A549 (cell line): ENCODE measurements around the gene PRKCSH. TPM values are rescaled to one million over a fixed set of nuclear protein-coding genes. Genes with fewer than 3 reads are reported as not detected.

Experiments
- ATAC-seq, 2 experiments: fragments of 200-7000 bp in 1 of 2; fragments of >200 bp in 1 of 2; cut with Nextera tagmentation in 1 of 2; cut with Tn5 transposase in 1 of 2; 3 replicates each; pipeline versions ENCODE4 v1.8.0 to v1.9.1; 2018 to 2020; ENCODE audit warnings: mild to moderate bottlenecking in 1 of 2, moderate library complexity in 1 of 2
- CTCF ChIA-PET: fragments of 300-600 bp; sonication (Branson Sonifier 250); formaldehyde crosslinking; extraction: SDS; loops from one replicate; lab custom pipeline; 2021; ENCODE audit warnings: antibody characterized with exemption, inconsistent platforms; lab: Yijun Ruan, JAX
- POLR2A ChIA-PET: fragments of 350-600 bp; formaldehyde crosslinking; extraction: SDS; loops from one replicate; lab custom pipeline; 2021; ENCODE audit warnings: antibody characterized with exemption, inconsistent platforms; lab: Yijun Ruan, JAX
- DNase-seq, 2 experiments: peaks; one replicate each; pipeline versions ENCODE4 v3.0.0 to v3.0.0-alpha.2; 2011 to 2016; ENCODE audit warnings: low read depth in 1 of 2, low spot score in 1 of 2
- FAIRE-seq: peaks from 2 replicates; lab custom pipeline; 2011; peaks lifted over from hg19 to GRCh38; lab: Jason Lieb, UNC
- H3K27ac ChIP-seq, 2 experiments: fragments of >200 bp; sonication (Bioruptor Twin); formaldehyde crosslinking; 3 replicates each; pipeline ENCODE4 v1.5.1; 2016 to 2017
- H3K4me1 ChIP-seq: fragments of >200 bp; sonication (Bioruptor Twin); formaldehyde crosslinking; 3 replicates; pipeline ENCODE4 v1.6.1; 2016
- H3K4me2 ChIP-seq: fragments of >200 bp; sonication (Bioruptor Twin); formaldehyde crosslinking; 3 replicates; pipeline ENCODE4 v1.6.1; 2016
- H3K4me3 ChIP-seq: fragments of >200 bp; sonication (Bioruptor Twin); formaldehyde crosslinking; 3 replicates; pipeline ENCODE4 v1.5.1; 2016
- H3K9me3 ChIP-seq: fragments of >200 bp; sonication (Bioruptor Twin); formaldehyde crosslinking; 3 replicates; pipeline ENCODE4 v1.6.1; 2016
- BHLHE40 ChIP-seq: IDR thresholded peaks from 2 replicates; pipeline ENCODE4 v1.6.1; 2012; ENCODE audit warnings: low read depth, low read length, inconsistent platforms
- CBX8 ChIP-seq: fragments of 200-600 bp; sonication (generic); IDR thresholded peaks from 2 replicates; pipeline ENCODE4 v1.6.1; 2016
- CHD4 ChIP-seq: fragments of 200-600 bp; sonication (generic); IDR thresholded peaks from 2 replicates; pipeline ENCODE4 v1.6.1; 2016; ENCODE audit warnings: antibody characterized with exemption, mild to moderate bottlenecking, borderline replicate concordance
- ELK1 ChIP-seq: fragments of 150-350 bp; IDR thresholded peaks from 2 replicates; pipeline ENCODE4 v1.6.1; 2014; ENCODE audit warnings: low read depth, mild to moderate bottlenecking, low read length
- FOSB ChIP-seq: fragments of 250-450 bp; sonication (Bioruptor Pico); IDR thresholded peaks from 2 replicates; pipeline ENCODE4 v1.5.0; 2020; ENCODE audit warnings: mild to moderate bottlenecking, moderate library complexity
- FOSL2 ChIP-seq, 2 experiments: fragments of 450-650 bp in 1 of 2; fragments of >200 bp in 1 of 2; sonication (Bioruptor Twin) in 1 of 2; formaldehyde crosslinking; IDR thresholded peaks; 2 replicates each; pipeline versions ENCODE4 v1.5.0 to v1.6.1; 2016 to 2020; ENCODE audit warnings: mild to moderate bottlenecking in 1 of 2, moderate library complexity in 1 of 2
- FOXS1 ChIP-seq: fragments of 250-450 bp; sonication (Bioruptor Pico); IDR thresholded peaks from 2 replicates; pipeline ENCODE4 v1.5.0; 2020; ENCODE audit warnings: mild to moderate bottlenecking, moderate library complexity
- HDAC2 ChIP-seq: fragments of 200-600 bp; sonication (generic); IDR thresholded peaks from 2 replicates; pipeline ENCODE4 v1.6.1; 2016
- HOXA7 ChIP-seq: fragments of 250-450 bp; sonication (Bioruptor Pico); IDR thresholded peaks from 2 replicates; pipeline ENCODE4 v1.5.0; 2020; ENCODE audit warnings: mild to moderate bottlenecking, moderate library complexity
- KDM1A ChIP-seq: fragments of 200-600 bp; sonication (generic); IDR thresholded peaks from 2 replicates; pipeline ENCODE4 v1.6.1; 2016; ENCODE audit warnings: low read depth, mild to moderate bottlenecking
- MAFK ChIP-seq: fragments of 450-650 bp; IDR thresholded peaks from 2 replicates; pipeline ENCODE4 v1.6.1; 2014; ENCODE audit not compliant: partially characterized antibody
- MAZ ChIP-seq: fragments of 150-350 bp; IDR thresholded peaks from 2 replicates; pipeline ENCODE4 v1.6.1; 2014; ENCODE audit warnings: antibody characterized with exemption, low read depth, low read length, borderline replicate concordance
- MYC ChIP-seq: IDR thresholded peaks from 2 replicates; pipeline ENCODE4 v1.6.1; 2012; ENCODE audit warnings: mild to moderate bottlenecking, inconsistent platforms, low read length, improper control_type of control experiment, borderline replicate concordance
- PHF8 ChIP-seq: fragments of 200-600 bp; sonication (generic); IDR thresholded peaks from 2 replicates; pipeline ENCODE4 v1.6.1; 2016; ENCODE audit warnings: low read depth, mild to moderate bottlenecking, antibody characterized with exemption, moderate library complexity, borderline replicate concordance
- POLR2AphosphoS2 ChIP-seq: conservative IDR thresholded peaks from 2 replicates; pipeline ENCODE4 v1.6.1; 2012; ENCODE audit warnings: low read length, improper control_type of control experiment, inconsistent platforms
- RAD21 ChIP-seq, 2 experiments: fragments of >200 bp in 1 of 2; sonication (Bioruptor Twin) in 1 of 2; formaldehyde crosslinking in 1 of 2; IDR thresholded peaks in 1 of 2; conservative IDR thresholded peaks in 1 of 2; 2 replicates in 1 of 2; 3 replicates in 1 of 2; pipeline ENCODE4 v1.6.1; 2012 to 2018; ENCODE audit warnings: inconsistent platforms in 1 of 2
- RARB ChIP-seq: fragments of 250-450 bp; sonication (Bioruptor Pico); IDR thresholded peaks from 2 replicates; pipeline ENCODE4 v1.8.0; 2021; ENCODE audit warnings: mild to moderate bottlenecking, moderate library complexity
- RCOR1 ChIP-seq: fragments of 150-350 bp; IDR thresholded peaks from 2 replicates; pipeline ENCODE4 v1.6.1; 2014; ENCODE audit warnings: antibody characterized with exemption, low read length, low read depth
- RNF2 ChIP-seq: fragments of 200-600 bp; sonication (generic); IDR thresholded peaks from 2 replicates; pipeline ENCODE4 v1.6.1; 2016; ENCODE audit warnings: low read depth, mild to moderate bottlenecking, antibody characterized with exemption, moderate library complexity, borderline replicate concordance
- SMC3 ChIP-seq: fragments of >200 bp; sonication (Bioruptor Twin); formaldehyde crosslinking; IDR thresholded peaks from 3 replicates; pipeline ENCODE4 v1.6.1; 2018; ENCODE audit warnings: inconsistent platforms
- TFCP2L1 ChIP-seq: fragments of 250-450 bp; sonication (Bioruptor Pico); IDR thresholded peaks from 2 replicates; pipeline ENCODE4 v1.5.0; 2021; ENCODE audit warnings: mild to moderate bottlenecking
- ZSCAN20 ChIP-seq: fragments of 250-450 bp; sonication (Bioruptor Pico); IDR thresholded peaks from 2 replicates; pipeline ENCODE4 v1.8.0; 2022; ENCODE audit warnings: mild to moderate bottlenecking, moderate library complexity
- WGBS: methylation state at CpG from one replicate; pipeline ENCODE4 v1.1.6; 2017; ENCODE audit errors: missing lambda C conversion rate; 5-methylcytosine and 5-hydroxymethylcytosine counted together
- polyA plus RNA-seq, 4 experiments: library from polyadenylated mRNA; depleted of rRNA in 3 of 4; stranded (reverse); fragments of >200 nt; fragmentation: RNase III in 1 of 4; extraction: RNeasy Plus Mini Kit Qiagen cat#74134 plus additional on column Dnase treatment in 1 of 4; gene quantifications; 2 replicates in 3 of 4; 3 replicates in 1 of 4; pipeline ENCODE4 v1.2.3, GENCODE V29; 2011 to 2017
- TF ChIP-seq, protein P1 (sequence below): IDR thresholded peaks from 2 replicates; pipeline ENCODE4 v1.6.1; 2012
- TF ChIP-seq, protein P2 (sequence below): IDR thresholded peaks from 2 replicates; pipeline ENCODE4 v1.6.1; 2012

PRKCSH gene
- polyA plus RNA-seq, 2 of the 4 experiments (the other 2 are of a cell fraction) = 75.0 to 215 TPM

DNA sequence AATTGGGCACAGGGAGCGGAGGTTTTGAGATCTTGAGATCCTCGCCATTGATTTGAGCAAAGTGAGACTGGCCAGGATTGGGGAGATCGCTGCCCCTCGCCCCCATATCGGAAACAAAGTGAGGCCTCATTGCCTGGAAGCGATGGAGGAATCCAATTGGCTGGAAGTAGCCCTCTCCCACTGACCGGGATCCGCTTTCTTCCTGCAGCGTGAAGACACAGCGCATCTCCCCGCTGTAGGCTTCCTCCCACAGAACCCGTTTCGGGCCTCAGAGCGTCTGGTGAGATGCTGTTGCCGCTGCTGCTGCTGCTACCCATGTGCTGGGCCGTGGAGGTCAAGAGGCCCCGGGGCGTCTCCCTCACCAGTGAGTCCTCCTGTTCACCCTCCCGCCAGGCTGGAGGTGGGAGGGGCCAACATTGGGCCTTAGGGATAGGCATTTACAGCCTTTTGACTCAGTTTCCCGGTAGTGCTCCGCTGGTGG lies 438 bp downstream of the PRKCSH start (continued):
- no peak for TF ChIP-seq TFCP2L1
- no peak for TF ChIP-seq CBX8
- TF ChIP-seq, protein P1, sequence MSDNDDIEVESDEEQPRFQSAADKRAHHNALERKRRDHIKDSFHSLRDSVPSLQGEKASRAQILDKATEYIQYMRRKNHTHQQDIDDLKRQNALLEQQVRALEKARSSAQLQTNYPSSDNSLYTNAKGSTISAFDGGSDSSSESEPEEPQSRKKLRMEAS = no peak
- no peak for TF ChIP-seq RAD21 (conservative IDR thresholded peaks at IDR 0.05 in 1 of 2, IDR thresholded peaks at IDR 0.05 in 1 of 2)
- TF ChIP-seq MAFK = no peak

DNA sequence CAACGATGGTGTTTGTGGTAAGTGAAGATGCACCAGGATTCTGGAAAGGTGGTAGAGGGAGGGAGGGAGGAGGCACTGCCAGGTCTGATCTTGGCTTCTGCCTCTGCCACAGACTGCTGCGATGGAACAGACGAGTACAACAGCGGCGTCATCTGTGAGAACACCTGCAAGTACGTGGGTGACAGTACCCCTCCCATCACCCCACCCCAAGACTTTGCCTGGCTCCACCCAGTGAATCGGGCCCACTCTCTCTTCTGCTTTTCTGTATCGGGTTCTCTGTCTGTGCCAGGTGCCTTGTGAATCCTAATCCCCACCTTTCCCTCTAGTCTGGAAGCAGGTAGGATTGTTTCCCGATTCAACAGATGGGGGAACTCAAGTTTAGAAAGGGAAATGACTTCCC lies 2.5 kb downstream of the PRKCSH start:
- FAIRE-seq = no peak
- Histone ChIP-seq H3K4me3 (no peak overlapping the region), H3K9me3 (no peaks in the 10 kb centered on the region), H3K4me2 (no peak overlapping the region), H3K4me1 (peaks cover 13% of the 10 kb centered on the region; the same call in 2 of the 3 replicates), H3K27ac (no peak overlapping the region)
- no peak for ATAC-seq
- 94% methylated on average over 9 of the region's 9 CpGs for WGBS
- POLR2A ChIA-PET = no interaction called here
- CTCF ChIA-PET = no interaction called here
- no peak for DNase-seq
- TF ChIP-seq POLR2AphosphoS2 (no peak), MAZ (no peak), ZSCAN20 (no peak), RCOR1 (no peak), CHD4 (no peak), ELK1 (no peak), BHLHE40 (no peak), HOXA7 (CRISPR knock-in tag) (no peak), RARB (CRISPR knock-in tag) (no peak), FOSL2 (IDR thresholded peaks at IDR 0.05) (no peak), FOSL2 (CRISPR knock-in tag; IDR thresholded peaks at IDR 0.05) (no peak), HDAC2 (no peak), SMC3 (no peak), PHF8 (no peak), FOXS1 (CRISPR knock-in tag) (no peak), FOSB (no peak)
- TF ChIP-seq, protein P2, sequence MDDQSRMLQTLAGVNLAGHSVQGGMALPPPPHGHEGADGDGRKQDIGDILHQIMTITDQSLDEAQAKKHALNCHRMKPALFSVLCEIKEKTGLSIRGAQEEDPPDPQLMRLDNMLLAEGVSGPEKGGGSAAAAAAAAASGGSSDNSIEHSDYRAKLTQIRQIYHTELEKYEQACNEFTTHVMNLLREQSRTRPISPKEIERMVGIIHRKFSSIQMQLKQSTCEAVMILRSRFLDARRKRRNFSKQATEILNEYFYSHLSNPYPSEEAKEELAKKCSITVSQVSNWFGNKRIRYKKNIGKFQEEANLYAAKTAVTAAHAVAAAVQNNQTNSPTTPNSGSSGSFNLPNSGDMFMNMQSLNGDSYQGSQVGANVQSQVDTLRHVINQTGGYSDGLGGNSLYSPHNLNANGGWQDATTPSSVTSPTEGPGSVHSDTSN = no peak

DNA sequence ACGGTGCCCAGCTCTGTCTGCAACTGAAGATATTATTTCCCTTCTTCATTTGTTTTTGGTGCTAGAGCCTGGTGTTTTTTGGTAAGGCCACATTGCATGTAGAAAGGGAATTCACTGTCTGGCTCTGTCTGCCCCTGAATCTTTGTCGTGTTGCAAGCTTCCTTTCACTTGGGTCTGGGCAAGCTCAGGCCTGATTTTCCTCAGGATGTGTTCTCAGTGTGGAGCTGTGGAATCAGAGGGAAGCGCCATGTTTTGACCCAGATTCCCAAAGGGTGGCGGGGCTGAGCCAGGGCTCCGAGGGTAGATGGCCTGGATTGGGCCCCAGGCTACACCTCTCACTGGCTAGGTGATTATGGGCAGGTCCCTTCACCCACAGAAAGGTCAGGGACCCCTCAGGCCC lies 8.6 kb downstream of the PRKCSH start:
- H3K4me2 ChIP-seq = no peak overlapping the region

More for the DNA sequence above, 8.6 kb downstream of the PRKCSH start:
- no peak overlapping the region for H3K27ac ChIP-seq
- CTCF ChIA-PET = interaction anchor here (0.7 to 5.8 kb wide), 8 partner anchors 13 to 318 kb away, joined by 3 to 28 read pairs (median 4); partner anchors contain the start of gene EPOR
- no peak for ATAC-seq
- FAIRE-seq = no peak
- no peaks in the 10 kb centered on the region for H3K4me1 ChIP-seq
- DNase-seq = no peak
- H3K9me3 ChIP-seq = no peaks in the 10 kb centered on the region
- 77% methylated on average over 5 of the region's 5 CpGs for WGBS
- TF ChIP-seq MAFK = no peak
- TF ChIP-seq MYC = no peak
- no peak for TF ChIP-seq KDM1A
- no peak for TF ChIP-seq RNF2
- POLR2A ChIA-PET = interaction anchor here (1.3 kb wide), 1 partner anchor 69 kb away, joined by 4 read pairs; no protein-coding TSS in a partner anchor
- no peak overlapping the region for H3K4me3 ChIP-seq
